ENCODE measurements around the gene GSTO1.

GSTO1 gene

GRCh38 chr10:104291439-104291951, 36.8 kb downstream of the GSTO1 start:
- H3K36me3 ChIP-seq (replicated peaks; ENCODE audit: low read depth, low read length) = no peaks in the 10 kb centered on the region
- H3K4me2 ChIP-seq (ENCODE audit: low read length) = peak overlapping the region; percentile 56
- H3K27me3 ChIP-seq (ENCODE audit: low read depth, low read length) = peaks cover 11% of the 10 kb centered on the region; the same call in 1 of the 2 replicates
- peaks cover 12% of the 10 kb centered on the region for H3K4me1 ChIP-seq (ENCODE audit: low read length)
- no peaks in the 10 kb centered on the region for H3K79me2 ChIP-seq (ENCODE audit: low read length)
- TF ChIP-seq CTCF (IDR thresholded peaks at IDR 0.05; ENCODE audit: low read depth, low read length) (peak; percentile 94), EZH2phosphoT487 (IDR thresholded peaks at IDR 0.05; ENCODE audit: low read depth) (no peak)
- H3K27ac ChIP-seq (ENCODE audit: low read length) = no peak overlapping the region
- 0 out of 2 replicates have a peak overlapping the region, but pooled peaks have one; percentile 50 for H2AFZ ChIP-seq (ENCODE audit: low read depth, low read length)
- no peak overlapping the region for H3K9ac ChIP-seq (ENCODE audit: low read length)
- H3K4me3 ChIP-seq (ENCODE audit: low read length) = peak overlapping the region; percentile 37
- H4K20me1 ChIP-seq (ENCODE audit: insufficient read depth, low read length) = no peaks in the 10 kb centered on the region
- no peaks in the 10 kb centered on the region for H3K9me3 ChIP-seq (ENCODE audit: insufficient read depth, low read length)

- Histone ChIP-seq H3K9me3 (ENCODE audit: insufficient read depth, low read length) (no peaks in the 10 kb centered on the region), H3K27ac (ENCODE audit: low read length) (no peak overlapping the region), H3K79me2 (ENCODE audit: low read length) (no peaks in the 10 kb centered on the region), H3K36me3 (replicated peaks; ENCODE audit: low read depth, low read length) (no peaks in the 10 kb centered on the region), H4K20me1 (ENCODE audit: insufficient read depth, low read length) (no peaks in the 10 kb centered on the region), H3K4me3 (ENCODE audit: low read length) (no peak overlapping the region), H2AFZ (ENCODE audit: low read depth, low read length) (no peak overlapping the region), H3K27me3 (ENCODE audit: low read depth, low read length) (peaks cover 11% of the 10 kb centered on the region; the same call in 1 of the 2 replicates), H3K4me1 (ENCODE audit: low read length) (peaks cover 12% of the 10 kb centered on the region), H3K9ac (ENCODE audit: low read length) (no peak overlapping the region), H3K4me2 (ENCODE audit: low read length) (no peak overlapping the region)
- TF ChIP-seq CTCF (IDR thresholded peaks at IDR 0.05; ENCODE audit: low read depth, low read length) (no peak), EZH2phosphoT487 (IDR thresholded peaks at IDR 0.05; ENCODE audit: low read depth) (no peak)
Observed at GRCh38 chr10:104293011-104293410, 38.3 kb downstream of the GSTO1 start.

GRCh38 chr10:104293781-104294321, 39.2 kb downstream of the GSTO1 start:
- H3K27me3 ChIP-seq (ENCODE audit: low read depth, low read length) = peaks cover 4% of the 10 kb centered on the region; the same call in 1 of the 2 replicates
- no peak overlapping the region for H3K4me2 ChIP-seq (ENCODE audit: low read length)
- H3K4me1 ChIP-seq (ENCODE audit: low read length) = peaks cover 12% of the 10 kb centered on the region
- H4K20me1 ChIP-seq (ENCODE audit: insufficient read depth, low read length) = no peaks in the 10 kb centered on the region
- no peak overlapping the region for H3K9ac ChIP-seq (ENCODE audit: low read length)
- TF ChIP-seq CTCF (IDR thresholded peaks at IDR 0.05; ENCODE audit: low read depth, low read length) (no peak), EZH2phosphoT487 (IDR thresholded peaks at IDR 0.05; ENCODE audit: low read depth) (no peak)
- no peaks in the 10 kb centered on the region for H3K79me2 ChIP-seq (ENCODE audit: low read length)
- no peak overlapping the region for H2AFZ ChIP-seq (ENCODE audit: low read depth, low read length)
- H3K9me3 ChIP-seq (ENCODE audit: insufficient read depth, low read length) = no peaks in the 10 kb centered on the region
- no peaks in the 10 kb centered on the region for H3K36me3 ChIP-seq (replicated peaks; ENCODE audit: low read depth, low read length)
- H3K4me3 ChIP-seq (ENCODE audit: low read length) = no peak overlapping the region
- H3K27ac ChIP-seq (ENCODE audit: low read length) = no peak overlapping the region

- H3K4me3 ChIP-seq (ENCODE audit: low read length) = no peak overlapping the region
Observed at GRCh38 chr10:104296687-104297436, 42.2 kb downstream of the GSTO1 start.

More at GRCh38 chr10:104296687-104297436, 42.2 kb downstream of the GSTO1 start:
- TF ChIP-seq CTCF (IDR thresholded peaks at IDR 0.05; ENCODE audit: low read depth, low read length) (no peak), EZH2phosphoT487 (IDR thresholded peaks at IDR 0.05; ENCODE audit: low read depth) (no peak)
- Histone ChIP-seq H3K27me3 (ENCODE audit: low read depth, low read length) (no peaks in the 10 kb centered on the region), H3K4me2 (ENCODE audit: low read length) (no peak overlapping the region), H4K20me1 (ENCODE audit: insufficient read depth, low read length) (no peaks in the 10 kb centered on the region), H3K9ac (ENCODE audit: low read length) (no peak overlapping the region), H3K36me3 (replicated peaks; ENCODE audit: low read depth, low read length) (no peaks in the 10 kb centered on the region), H3K27ac (ENCODE audit: low read length) (no peak overlapping the region), H2AFZ (ENCODE audit: low read depth, low read length) (no peak overlapping the region), H3K4me1 (ENCODE audit: low read length) (peaks cover 6% of the 10 kb centered on the region), H3K79me2 (ENCODE audit: low read length) (no peaks in the 10 kb centered on the region), H3K9me3 (ENCODE audit: insufficient read depth, low read length) (no peaks in the 10 kb centered on the region)

All from OCI-LY3 (cell line).